T47D (cell line): ENCODE data around the gene TBRG1.
"Not testable (repeated sequence)": the region's sequence is repeated elsewhere in the genome, so short reads cannot be mapped to it uniquely, and the experiment has no call there.

ENCODE experiments used
- DNase-seq, 2 experiments: peaks; one replicate each; pipeline versions ENCODE4 v3.0.0 to v3.0.0-alpha.2; 2011 to 2012; ENCODE audit warnings: low read depth in 1 of 2, low spot score in 1 of 2
- JUND ChIP-seq: IDR thresholded peaks from 2 replicates; pipeline ENCODE4 v1.6.1; 2012; ENCODE audit warnings: low read depth
- in situ Hi-C: cut with HindIII; loops from 2 replicates; pipeline ENCODE4 v1.10.0; 2016; ENCODE audit warnings: low sequenced_read_pairs, low pct_unique_long_range_greater_than_20kb

Gene TBRG1

GRCh38 chr11:124597626-124598025 lies 25.0 kb upstream of the TBRG1 start:
- TF ChIP-seq JUND, result no peak
- in situ Hi-C loops, result no loop called here

GRCh38 chr11:124600621-124601320 lies 21.9 kb upstream of the TBRG1 start:
- no peak for DNase-seq
- no peak for TF ChIP-seq JUND
- in situ Hi-C loops, result no loop called here

More at GRCh38 chr11:124597626-124598025, 25.0 kb upstream of the TBRG1 start:
- no peak for DNase-seq

DNA sequence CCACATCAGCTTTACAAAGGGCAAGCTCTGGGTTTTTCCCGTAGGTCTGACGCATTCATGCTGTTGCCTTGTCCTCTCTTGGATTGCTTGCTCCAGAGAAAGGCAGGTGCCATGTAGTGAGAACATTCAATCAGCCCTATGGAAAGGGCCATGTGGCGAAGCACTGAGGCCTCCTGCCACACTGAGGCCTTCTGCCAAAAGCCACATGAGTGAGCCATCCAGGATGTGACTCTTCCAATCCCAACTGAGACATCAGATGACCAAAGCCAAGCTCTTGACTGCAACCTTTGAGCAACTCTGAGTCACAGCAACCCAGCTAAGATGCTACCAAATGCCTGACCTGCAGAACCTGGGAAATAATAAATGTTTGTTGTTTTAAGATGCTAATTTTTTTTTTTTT lies 20.5 kb upstream of the TBRG1 start:
- no peak for DNase-seq
- TF ChIP-seq JUND, result no peak
- in situ Hi-C loops, result no loop called here

GRCh38 chr11:124602723-124603122 lies 19.9 kb upstream of the TBRG1 start:
- not testable (repeated sequence) for DNase-seq

DNA sequence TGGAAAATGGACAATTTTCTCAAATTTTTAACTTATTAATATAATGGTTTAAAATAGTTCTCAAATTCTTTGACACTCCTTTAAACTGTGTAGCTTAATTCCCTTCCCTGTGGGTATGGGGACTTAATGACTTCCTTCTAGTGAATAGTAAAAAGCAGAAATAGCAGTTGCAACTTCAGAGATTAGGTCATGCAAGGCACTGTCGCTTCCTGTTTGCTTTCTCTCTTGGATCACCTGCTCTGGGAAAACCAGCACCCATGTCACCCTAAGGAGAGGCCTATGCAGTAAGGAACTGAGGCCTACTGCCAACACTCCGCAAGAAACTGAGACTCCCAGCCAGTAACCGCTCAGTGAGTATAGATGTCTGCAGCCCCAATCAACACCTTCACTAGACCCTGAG lies 16.9 kb upstream of the TBRG1 start:
- in situ Hi-C loops, result no loop called here
- no peak for DNase-seq
- no peak for TF ChIP-seq JUND

More at GRCh38 chr11:124602723-124603122, 19.9 kb upstream of the TBRG1 start:
- in situ Hi-C loops, result not testable (repeated sequence)

GRCh38 chr11:124608147-124608546 lies 14.5 kb upstream of the TBRG1 start:
- no peak for DNase-seq
- in situ Hi-C loops, result no loop called here
- TF ChIP-seq JUND, result no peak

DNA sequence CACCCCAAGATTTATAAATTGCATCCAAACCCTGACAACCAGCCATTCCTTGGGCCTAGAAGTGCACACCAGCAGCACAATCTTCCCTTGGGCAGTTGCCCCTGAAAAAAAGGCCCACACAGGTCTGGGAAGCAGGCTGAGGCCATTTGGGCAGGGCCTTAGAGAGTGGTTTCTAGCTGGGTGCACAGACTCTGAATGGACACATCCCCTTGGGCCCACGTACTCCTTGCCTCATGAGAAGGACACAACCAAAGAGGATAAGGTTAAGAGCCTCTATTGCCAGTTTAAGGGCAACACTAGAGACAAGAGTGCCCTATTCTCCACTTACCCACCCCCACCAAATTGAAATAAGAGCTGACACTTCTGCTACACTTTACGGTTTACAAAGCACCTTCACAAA lies 12.4 kb upstream of the TBRG1 start:
- TF ChIP-seq JUND, result no peak
- no peak for DNase-seq
- in situ Hi-C loops, result no loop called here

GRCh38 chr11:124611064-124611463 lies 11.6 kb upstream of the TBRG1 start, which contains the start of gene PANX3:
TSS of gene PANX3 (plus strand) at chr11:124611428. CDS start at chr11:124611557, 129 bp downstream.
- TF ChIP-seq JUND, result no peak
- in situ Hi-C loops, result no loop called here
- DNase-seq, result no peak

DNA sequence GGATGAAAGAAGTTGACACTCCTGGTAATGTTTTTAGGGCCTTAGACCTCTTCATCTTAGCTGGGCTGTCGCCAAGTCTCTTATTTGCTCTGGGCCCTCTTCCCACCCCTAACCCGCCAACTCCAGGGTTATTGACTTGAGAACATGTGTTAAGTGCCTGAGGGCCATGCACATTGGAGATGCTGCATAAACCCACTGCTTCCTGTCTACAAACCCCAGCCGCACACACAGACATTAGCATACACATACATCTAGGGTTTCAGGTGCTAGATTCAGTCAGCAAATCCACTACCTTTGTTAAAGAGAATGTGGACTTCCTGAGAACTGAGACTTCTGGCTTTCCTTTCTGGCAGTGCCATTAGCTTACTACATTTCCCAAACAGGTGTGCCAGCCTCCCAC lies 10.6 kb upstream of the TBRG1 start:
- no peak for TF ChIP-seq JUND
- in situ Hi-C loops, result no loop called here
- DNase-seq, result no peak

- TF ChIP-seq JUND, result no peak
- in situ Hi-C loops, result no loop called here
- peak in 1 of 2 experiments; percentile 40 for DNase-seq
These were observed 10.0 kb upstream of the TBRG1 start for GRCh38 chr11:124612567-124613246.

GRCh38 chr11:124618863-124619262 lies 3.8 kb upstream of the TBRG1 start:
- in situ Hi-C loops, result no loop called here
- no peak for TF ChIP-seq JUND
- no peak for DNase-seq

GRCh38 chr11:124623861-124624525 lies 1.3 kb downstream of the TBRG1 start:
- in situ Hi-C loops, result no loop called here
- no peak for TF ChIP-seq JUND
- DNase-seq, result no peak

DNA sequence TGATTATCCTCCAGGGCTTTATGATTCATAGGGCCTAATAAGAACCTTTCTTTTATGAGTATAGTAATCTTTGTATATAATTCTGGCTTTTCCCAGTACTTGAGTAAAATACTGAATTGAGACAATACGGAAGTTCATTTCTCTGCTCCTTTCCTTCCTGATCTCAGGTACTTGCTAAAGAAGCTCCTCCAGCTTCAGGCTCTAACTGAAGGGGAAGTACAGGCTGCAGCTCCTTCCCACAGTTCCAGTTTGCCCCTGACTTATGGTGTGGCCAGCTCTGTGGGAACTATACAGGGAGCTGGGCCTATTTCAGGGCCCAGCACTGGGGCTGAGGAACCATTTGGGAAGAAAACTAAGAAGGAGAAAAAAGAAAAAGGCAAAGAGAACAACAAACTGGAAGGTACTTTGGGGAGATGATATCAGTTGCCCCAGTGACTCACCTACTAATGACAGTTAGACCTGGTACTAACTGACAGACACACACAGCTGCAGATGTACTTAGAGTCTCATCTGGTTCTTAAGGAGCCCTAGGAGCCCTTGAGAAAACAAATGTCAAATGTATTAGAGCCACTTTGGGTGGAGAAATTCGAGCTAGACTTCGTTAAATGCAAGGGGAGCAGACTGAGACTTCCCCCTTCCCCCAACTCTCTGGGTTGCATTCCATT lies 3.0 kb downstream of the TBRG1 start:
- in situ Hi-C loops, result no loop called here
- no peak for DNase-seq
- no peak for TF ChIP-seq JUND
